Fibroblast of skin of left quadriceps (primary cell): Measurements from ENCODE around the gene ARNT2.

Source experiments
- DNase-seq, 2 experiments: peaks; one replicate each; pipeline ENCODE4 v3.0.0-alpha.2; 2013; ENCODE audit warnings: low read depth in 2 of 2

ARNT2 gene

GRCh38 chr15:80576519-80577090 is 172.4 kb downstream of the ARNT2 start:
- no peak for DNase-seq

- no peak for DNase-seq
Observed at GRCh38 chr15:80577552-80578205, 173.5 kb downstream of the ARNT2 start.

GRCh38 chr15:80578206-80578595 is 174.0 kb downstream of the ARNT2 start:
- no peak for DNase-seq

- no peak for DNase-seq
Observed at GRCh38 chr15:80578871-80579270, 174.7 kb downstream of the ARNT2 start.

- no peak for DNase-seq
Observed at GRCh38 chr15:80579611-80580010, 175.4 kb downstream of the ARNT2 start.

- peak; percentile 32 to 36 for DNase-seq
Observed at GRCh38 chr15:80580106-80580505, 175.9 kb downstream of the ARNT2 start.

- DNase-seq, result no peak
Observed at GRCh38 chr15:80580536-80581260, 176.5 kb downstream of the ARNT2 start.

- no peak for DNase-seq
Observed at GRCh38 chr15:80581976-80582375, 177.8 kb downstream of the ARNT2 start.

GRCh38 chr15:80582816-80583423 is 178.7 kb downstream of the ARNT2 start:
- no peak for DNase-seq

- DNase-seq, result no peak
Observed at GRCh38 chr15:80584561-80584964, 180.4 kb downstream of the ARNT2 start.

- no peak for DNase-seq
Observed at GRCh38 chr15:80584973-80585525, 180.9 kb downstream of the ARNT2 start.

- no peak for DNase-seq
Observed at GRCh38 chr15:80585544-80586018, 181.4 kb downstream of the ARNT2 start.

- DNase-seq, result no peak
Observed at GRCh38 chr15:80586161-80586560, 182.0 kb downstream of the ARNT2 start.

- no peak for DNase-seq
Observed at GRCh38 chr15:80587007-80587406, 182.8 kb downstream of the ARNT2 start.

- no peak for DNase-seq
Observed at GRCh38 chr15:80587816-80588456, 183.8 kb downstream of the ARNT2 start.

- DNase-seq, result peak; percentile 74 to 76
Observed at GRCh38 chr15:80588801-80589200, 184.6 kb downstream of the ARNT2 start.

- no peak for DNase-seq
Observed at GRCh38 chr15:80590761-80591355, 186.7 kb downstream of the ARNT2 start.

GRCh38 chr15:80591471-80591870 is 187.3 kb downstream of the ARNT2 start:
- no peak for DNase-seq

- DNase-seq, result no peak
Observed at GRCh38 chr15:80591938-80592825, 188.0 kb downstream of the ARNT2 start.

GRCh38 chr15:80593486-80594030 is 189.4 kb downstream of the ARNT2 start:
- DNase-seq, result no peak
